Activated CD4-positive, CD25-positive, alpha-beta regulatory T cell treated with anti-CD3 and anti-CD28 coated beads, Interleukin-2, amount 50 U/mL, for 16 hours (primary cell): ENCODE measurements around the gene C2orf49.
"Not testable (repeated sequence)": the region's sequence is repeated elsewhere in the genome, so short reads cannot be mapped to it uniquely, and the experiment has no call there.

Experiments used
- DNase-seq: peaks from one replicate; pipeline ENCODE4 v3.0.0-alpha.2; 2020; ENCODE audit warnings: low read depth, low spot score

The C2orf49 gene

GRCh38 chr2:105321875-105322646, 15.3 kb upstream of the C2orf49 start:
- DNase-seq, result no peak

GRCh38 chr2:105323111-105323510, 14.2 kb upstream of the C2orf49 start:
- DNase-seq, result no peak

- DNase-seq, result no peak
These were observed 13.2 kb upstream of the C2orf49 start for GRCh38 chr2:105324101-105324500.

GRCh38 chr2:105324732-105325131, 12.6 kb upstream of the C2orf49 start:
- no peak for DNase-seq

GRCh38 chr2:105325389-105325963, 11.9 kb upstream of the C2orf49 start:
- DNase-seq, result no peak

GRCh38 chr2:105327271-105327670, 10.1 kb upstream of the C2orf49 start:
- DNase-seq, result not testable (repeated sequence)

- no peak for DNase-seq
These were observed 9.7 kb upstream of the C2orf49 start for GRCh38 chr2:105327690-105328089.

- no peak for DNase-seq
These were observed 8.8 kb upstream of the C2orf49 start for GRCh38 chr2:105328281-105329196.

- no peak for DNase-seq
These were observed 8.2 kb upstream of the C2orf49 start for GRCh38 chr2:105329197-105329554.

GRCh38 chr2:105329561-105330495, 7.5 kb upstream of the C2orf49 start, which contains the start of gene TGFBRAP1:
TGFBRAP1 (minus strand) TSS chr2:105329735; CDS start chr2:105308301, 21,434 bp downstream.
- DNase-seq, result no peak

- DNase-seq, result no peak
These were observed 6.5 kb upstream of the C2orf49 start for GRCh38 chr2:105330681-105331375.

- no peak for DNase-seq
These were observed 3.1 kb upstream of the C2orf49 start for GRCh38 chr2:105334211-105334610.

- DNase-seq, result no peak
These were observed 1.9 kb upstream of the C2orf49 start for GRCh38 chr2:105335469-105335868.

- no peak for DNase-seq
These were observed 586 bp upstream of the C2orf49 start for GRCh38 chr2:105336786-105337121.

GRCh38 chr2:105338020-105338385, 663 bp downstream of the C2orf49 start:
- no peak for DNase-seq

- DNase-seq, result no peak
These were observed 2.1 kb downstream of the C2orf49 start for GRCh38 chr2:105339414-105339813.

GRCh38 chr2:105344704-105345345, 7.5 kb downstream of the C2orf49 start:
- DNase-seq, result no peak

- DNase-seq, result no peak
These were observed 19.8 kb downstream of the C2orf49 start for GRCh38 chr2:105357122-105357521.

GRCh38 chr2:105358593-105358992, 21.3 kb downstream of the C2orf49 start:
- DNase-seq, result no peak
